KOPT-K1 (cell line): ENCODE results near the gene MYOD1.

Experiments
- H3K27ac ChIP-seq: fragments of 200-600 bp; sonication (generic); 2 replicates; pipeline ENCODE4 v1.5.1; 2016; ENCODE audit warnings: antibody characterized with exemption, mild to moderate bottlenecking, low read depth, low read length; ENCODE audit not compliant: poor library complexity, severe bottlenecking
- H3K36me3 ChIP-seq: fragments of 200-600 bp; sonication (generic); 2 replicates; pipeline ENCODE4 v1.5.1; 2017; ENCODE audit warnings: antibody characterized with exemption, mild to moderate bottlenecking, low read length, moderate library complexity; ENCODE audit not compliant: insufficient read depth
- H3K9me3 ChIP-seq: fragments of 200-600 bp; sonication (generic); 2 replicates; pipeline ENCODE4 v1.5.1; 2017; ENCODE audit warnings: antibody characterized with exemption, low read length, mild to moderate bottlenecking; ENCODE audit not compliant: insufficient read depth, poor library complexity, severe bottlenecking

MYOD1 gene

GRCh38 chr11:17747131-17747955 is 28.0 kb downstream of the MYOD1 start:
- Histone ChIP-seq H3K9me3 (no peaks in the 10 kb centered on the region), H3K36me3 (no peaks in the 10 kb centered on the region), H3K27ac (no peak overlapping the region)

GRCh38 chr11:17748044-17748443 is 28.7 kb downstream of the MYOD1 start:
- H3K27ac ChIP-seq = no peak overlapping the region
- H3K36me3 ChIP-seq = no peaks in the 10 kb centered on the region
- no peaks in the 10 kb centered on the region for H3K9me3 ChIP-seq

- Histone ChIP-seq H3K27ac (no peak overlapping the region), H3K9me3 (no peaks in the 10 kb centered on the region), H3K36me3 (no peaks in the 10 kb centered on the region)
Measured at GRCh38 chr11:17748761-17749721, 29.7 kb downstream of the MYOD1 start.

GRCh38 chr11:17750013-17750800 is 30.8 kb downstream of the MYOD1 start:
- no peak overlapping the region for H3K27ac ChIP-seq
- H3K36me3 ChIP-seq = no peaks in the 10 kb centered on the region
- H3K9me3 ChIP-seq = no peaks in the 10 kb centered on the region

GRCh38 chr11:17750801-17751165 is 31.4 kb downstream of the MYOD1 start:
- H3K27ac ChIP-seq = no peak overlapping the region
- H3K9me3 ChIP-seq = no peaks in the 10 kb centered on the region
- no peaks in the 10 kb centered on the region for H3K36me3 ChIP-seq

- Histone ChIP-seq H3K27ac (no peak overlapping the region), H3K36me3 (no peaks in the 10 kb centered on the region), H3K9me3 (no peaks in the 10 kb centered on the region)
Measured at GRCh38 chr11:17751558-17751957, 32.2 kb downstream of the MYOD1 start.

GRCh38 chr11:17752144-17752543 is 32.8 kb downstream of the MYOD1 start:
- Histone ChIP-seq H3K9me3 (no peaks in the 10 kb centered on the region), H3K27ac (no peak overlapping the region), H3K36me3 (no peaks in the 10 kb centered on the region)

- no peaks in the 10 kb centered on the region for H3K9me3 ChIP-seq
- H3K27ac ChIP-seq = no peak overlapping the region
- no peaks in the 10 kb centered on the region for H3K36me3 ChIP-seq
Measured at GRCh38 chr11:17753153-17753552, 33.8 kb downstream of the MYOD1 start.

GRCh38 chr11:17753641-17754040 is 34.3 kb downstream of the MYOD1 start:
- Histone ChIP-seq H3K9me3 (no peaks in the 10 kb centered on the region), H3K27ac (no peak overlapping the region), H3K36me3 (no peaks in the 10 kb centered on the region)

GRCh38 chr11:17755891-17756290 is 36.5 kb downstream of the MYOD1 start:
- Histone ChIP-seq H3K36me3 (no peaks in the 10 kb centered on the region), H3K27ac (no peak overlapping the region), H3K9me3 (no peaks in the 10 kb centered on the region)

GRCh38 chr11:17760102-17761029 is 41.0 kb downstream of the MYOD1 start:
- Histone ChIP-seq H3K36me3 (no peaks in the 10 kb centered on the region), H3K9me3 (no peaks in the 10 kb centered on the region), H3K27ac (no peak overlapping the region)

GRCh38 chr11:17762309-17762974 is 43.1 kb downstream of the MYOD1 start:
- Histone ChIP-seq H3K36me3 (no peaks in the 10 kb centered on the region), H3K27ac (no peak overlapping the region), H3K9me3 (no peaks in the 10 kb centered on the region)

- Histone ChIP-seq H3K9me3 (no peaks in the 10 kb centered on the region), H3K36me3 (no peaks in the 10 kb centered on the region), H3K27ac (no peak overlapping the region)
Measured at GRCh38 chr11:17763244-17763643, 43.9 kb downstream of the MYOD1 start.

- Histone ChIP-seq H3K9me3 (no peaks in the 10 kb centered on the region), H3K27ac (no peak overlapping the region), H3K36me3 (no peaks in the 10 kb centered on the region)
Measured at GRCh38 chr11:17763703-17764102, 44.3 kb downstream of the MYOD1 start.
